CD4-positive, alpha-beta T cell treated with Interleukin-21 for 1 hour (primary cell): ENCODE results near the gene PRSS1.
"Not testable (repeated sequence)": the region's sequence is repeated elsewhere in the genome, so short reads cannot be mapped to it uniquely, and the experiment has no call there.

Source experiments
- DNase-seq: peaks from one replicate; pipeline ENCODE4 v3.0.0-alpha.2; 2020

PRSS1 gene

GRCh38 chr7:142749218-142749993, at the start of gene PRSS1:
Gene PRSS1 (plus strand): TSS chr7:142749472. CDS start chr7:142749485, 13 bp downstream.
- no peak for DNase-seq

GRCh38 chr7:142700935-142701334, 48.3 kb upstream of the PRSS1 start:
- DNase-seq, result not testable (repeated sequence)

GRCh38 chr7:142703655-142704305, 45.5 kb upstream of the PRSS1 start:
- DNase-seq, result no peak

- DNase-seq, result not testable (repeated sequence)
These were observed 40.5 kb upstream of the PRSS1 start for GRCh38 chr7:142708726-142709125.

- DNase-seq, result peak; percentile 34
These were observed 39.4 kb upstream of the PRSS1 start for GRCh38 chr7:142709921-142710320.

- no peak for DNase-seq
These were observed 38.1 kb upstream of the PRSS1 start for GRCh38 chr7:142711196-142711595.

GRCh38 chr7:142711746-142712616, 37.3 kb upstream of the PRSS1 start:
- peak; percentile 56 for DNase-seq

GRCh38 chr7:142712617-142712957, 36.7 kb upstream of the PRSS1 start:
- DNase-seq, result no peak

- DNase-seq, result peak; percentile 49
These were observed 34.9 kb upstream of the PRSS1 start for GRCh38 chr7:142714375-142714774.

- DNase-seq, result no peak
These were observed 32.7 kb upstream of the PRSS1 start for GRCh38 chr7:142716596-142716995.

GRCh38 chr7:142717453-142717852, 31.8 kb upstream of the PRSS1 start:
- peak; percentile 37 for DNase-seq

- DNase-seq, result no peak
These were observed 31.0 kb upstream of the PRSS1 start for GRCh38 chr7:142718313-142718712.

GRCh38 chr7:142720172-142720773, 29.0 kb upstream of the PRSS1 start:
- no peak for DNase-seq

GRCh38 chr7:142720986-142721385, 28.3 kb upstream of the PRSS1 start:
- DNase-seq, result no peak

GRCh38 chr7:142722248-142722794, 27.0 kb upstream of the PRSS1 start:
- DNase-seq, result no peak

GRCh38 chr7:142733271-142733670, 16.0 kb upstream of the PRSS1 start:
- no peak for DNase-seq

GRCh38 chr7:142739923-142740492, 9.3 kb upstream of the PRSS1 start:
- no peak for DNase-seq

- no peak for DNase-seq
These were observed 8.5 kb upstream of the PRSS1 start for GRCh38 chr7:142740786-142741185.

- DNase-seq, result not testable (repeated sequence)
These were observed 7.3 kb upstream of the PRSS1 start for GRCh38 chr7:142741932-142742331.

- no peak for DNase-seq
These were observed 4.1 kb upstream of the PRSS1 start for GRCh38 chr7:142745091-142745635.

GRCh38 chr7:142745745-142746144, 3.5 kb upstream of the PRSS1 start:
- no peak for DNase-seq

- DNase-seq, result no peak
These were observed 3.0 kb upstream of the PRSS1 start for GRCh38 chr7:142746264-142746663.
